Activated CD4-positive, alpha-beta memory T cell treated with anti-CD3 and anti-CD28 coated beads for 36 hours (primary cell): ENCODE results near the gene ADPRS. TPM values are rescaled to one million over a fixed set of nuclear protein-coding genes. Genes with fewer than 3 reads are reported as not detected.

Source experiments
- CTCF ChIA-PET: fragments of 350-600 bp; sonication (Branson Sonifier 250); formaldehyde crosslinking; loops from one replicate; lab custom pipeline; 2021; ENCODE audit warnings: antibody characterized with exemption, inconsistent platforms; lab: Charles Lee
- POLR2A ChIA-PET: fragments of 350-600 bp; sonication (Branson Sonifier 250); formaldehyde crosslinking; loops from one replicate; lab custom pipeline; 2021; ENCODE audit warnings: antibody characterized with exemption; lab: Charles Lee
- DNase-seq: peaks from one replicate; pipeline ENCODE4 v3.0.0-alpha.2; 2020
- H3K27ac Mint-ChIP-seq: one replicate; pipeline ENCODE4 v1.8.0; 2021; ENCODE audit warnings: mixed read lengths
- H3K27me3 Mint-ChIP-seq: one replicate; pipeline ENCODE4 v1.8.0; 2021; ENCODE audit warnings: mixed read lengths
- H3K36me3 Mint-ChIP-seq: one replicate; pipeline ENCODE4 v1.8.0; 2021; ENCODE audit warnings: mixed read lengths
- H3K4me1 Mint-ChIP-seq: one replicate; pipeline ENCODE4 v1.8.0; 2021; ENCODE audit warnings: low read depth, mixed read lengths
- H3K4me3 Mint-ChIP-seq: one replicate; pipeline ENCODE4 v1.8.0; 2021; ENCODE audit warnings: mild to moderate bottlenecking, mixed read lengths
- H3K9me3 Mint-ChIP-seq: one replicate; pipeline ENCODE4 v1.8.0; 2021; ENCODE audit warnings: mixed read lengths
- intact Hi-C: fragments of 100-400 bp; cut with micrococcal nuclease; formaldehyde crosslinking; loops from one replicate; pipeline ENCODE4 v1.15.1; 2023
- total RNA-seq, 2 experiments: library from RNA; stranded (reverse); gene quantifications; one replicate each; pipeline ENCODE4 v1.2.3, GENCODE V29; 2021

Gene ADPRS
- total RNA-seq, 2 experiments from 2014 or later: 33.3 TPM

GRCh38 chr1:36098650-36099365 is 10.1 kb downstream of the ADPRS start:
- no peak overlapping the region for H3K4me3 Mint-ChIP-seq
- H3K36me3 Mint-ChIP-seq: no peaks in the 10 kb centered on the region
- H3K27ac Mint-ChIP-seq: no peak overlapping the region
- DNase-seq: no peak
- no peaks in the 10 kb centered on the region for H3K27me3 Mint-ChIP-seq
- ChIA-PET CTCF (interaction anchor here (0.6 to 1.1 kb wide), 3 partner anchors 89 to 271 kb away, joined by 3 to 5 read pairs (median 3); no protein-coding TSS in a partner anchor), POLR2A (no interaction called here)
- intact Hi-C loops: loop anchor here (1.0 to 5.0 kb wide), 5 partner anchors 35 to 323 kb away; partner anchors contain the start of gene TRAPPC3
- H3K9me3 Mint-ChIP-seq: no peaks in the 10 kb centered on the region
- no peaks in the 10 kb centered on the region for H3K4me1 Mint-ChIP-seq

- ChIA-PET POLR2A (interaction anchor here (0.8 kb wide), 1 partner anchor 49 kb away, joined by 3 read pairs; the partner anchor contains the start of gene TRAPPC3), CTCF (interaction anchor here (0.6 to 6.4 kb wide), 13 partner anchors 9 to 320 kb away, joined by 3 to 52 read pairs (median 4); partner anchors contain the start of gene TRAPPC3)
- Mint-ChIP-seq H3K27ac (no peak overlapping the region), H3K27me3 (no peaks in the 10 kb centered on the region), H3K4me3 (no peak overlapping the region), H3K4me1 (no peaks in the 10 kb centered on the region), H3K9me3 (no peaks in the 10 kb centered on the region), H3K36me3 (no peaks in the 10 kb centered on the region)
- DNase-seq: peak; percentile 84
- intact Hi-C loops: loop anchor here (1.0 to 5.0 kb wide), 5 partner anchors 34 to 322 kb away; partner anchors contain the start of gene TRAPPC3
Observed at GRCh38 chr1:36099681-36100341, 11.1 kb downstream of the ADPRS start.

GRCh38 chr1:36100376-36100775 is 11.7 kb downstream of the ADPRS start:
- CTCF ChIA-PET: interaction anchor here (0.6 to 6.4 kb wide), 13 partner anchors 10 to 320 kb away, joined by 3 to 52 read pairs (median 4); partner anchors contain the start of gene TRAPPC3
- no peaks in the 10 kb centered on the region for H3K4me1 Mint-ChIP-seq
- intact Hi-C loops: no loop called here
- H3K27me3 Mint-ChIP-seq: no peaks in the 10 kb centered on the region
- no peaks in the 10 kb centered on the region for H3K36me3 Mint-ChIP-seq
- no peaks in the 10 kb centered on the region for H3K9me3 Mint-ChIP-seq
- POLR2A ChIA-PET: interaction anchor here (0.8 kb wide), 1 partner anchor 49 kb away, joined by 3 read pairs; the partner anchor contains the start of gene TRAPPC3
- no peak overlapping the region for H3K4me3 Mint-ChIP-seq
- H3K27ac Mint-ChIP-seq: no peak overlapping the region
- DNase-seq: no peak

- no peak overlapping the region for H3K27ac Mint-ChIP-seq
- no peak for DNase-seq
- ChIA-PET POLR2A (no interaction called here), CTCF (interaction anchor here (1.9 to 6.4 kb wide), 3 partner anchors 33 to 185 kb away, joined by 11 to 52 read pairs (median 15); no protein-coding TSS in a partner anchor)
- no peaks in the 10 kb centered on the region for H3K9me3 Mint-ChIP-seq
- no peaks in the 10 kb centered on the region for H3K4me1 Mint-ChIP-seq
- intact Hi-C loops: no loop called here
- no peaks in the 10 kb centered on the region for H3K36me3 Mint-ChIP-seq
- no peaks in the 10 kb centered on the region for H3K27me3 Mint-ChIP-seq
- H3K4me3 Mint-ChIP-seq: no peak overlapping the region
Observed at GRCh38 chr1:36101546-36101945, 12.9 kb downstream of the ADPRS start.

DNA sequence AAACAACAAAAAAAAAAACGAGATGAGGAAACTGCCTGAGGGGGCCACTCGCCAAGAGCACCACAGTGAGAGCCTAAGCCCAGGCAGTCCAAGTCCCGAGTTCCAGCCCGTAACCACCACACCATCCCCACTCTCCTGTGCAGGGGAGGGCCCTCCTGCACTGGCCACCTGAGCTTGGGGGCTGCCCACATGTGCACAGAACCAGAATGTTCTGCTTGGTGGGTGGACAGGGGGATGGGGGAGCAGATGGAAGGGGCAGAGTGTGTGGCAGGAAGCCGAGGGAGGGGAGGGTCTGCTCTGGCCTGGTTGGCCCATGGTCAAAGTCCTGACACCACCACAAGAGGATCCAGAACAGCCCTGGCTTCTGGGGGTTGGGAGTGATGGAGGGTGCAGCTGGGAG is 17.6 kb downstream of the ADPRS start:
- intact Hi-C loops: no loop called here
- ChIA-PET CTCF (interaction anchor here (1.0 to 1.5 kb wide), 3 partner anchors 27 to 82 kb away, joined by 4 to 5 read pairs (median 4); no protein-coding TSS in a partner anchor), POLR2A (no interaction called here)
- no peak overlapping the region for H3K4me3 Mint-ChIP-seq
- no peaks in the 10 kb centered on the region for H3K36me3 Mint-ChIP-seq
- H3K27ac Mint-ChIP-seq: no peak overlapping the region
- no peak for DNase-seq
- H3K4me1 Mint-ChIP-seq: peaks cover 16% of the 10 kb centered on the region
- H3K9me3 Mint-ChIP-seq: no peaks in the 10 kb centered on the region
- no peaks in the 10 kb centered on the region for H3K27me3 Mint-ChIP-seq

GRCh38 chr1:36107394-36107793 is 18.7 kb downstream of the ADPRS start:
- ChIA-PET CTCF (interaction anchor here (0.6 to 1.5 kb wide), 3 partner anchors 26 to 81 kb away, joined by 3 to 5 read pairs (median 4); no protein-coding TSS in a partner anchor), POLR2A (no interaction called here)
- no peak for DNase-seq
- Mint-ChIP-seq H3K4me3 (no peak overlapping the region), H3K9me3 (no peaks in the 10 kb centered on the region), H3K27ac (no peak overlapping the region), H3K4me1 (peaks cover 17% of the 10 kb centered on the region), H3K27me3 (no peaks in the 10 kb centered on the region), H3K36me3 (no peaks in the 10 kb centered on the region)
- intact Hi-C loops: no loop called here

- intact Hi-C loops: no loop called here
- H3K4me3 Mint-ChIP-seq: no peak overlapping the region
- H3K27ac Mint-ChIP-seq: no peak overlapping the region
- ChIA-PET CTCF (interaction anchor here (0.7 to 1.7 kb wide), 3 partner anchors 27 to 177 kb away, joined by 3 to 4 read pairs (median 4); no protein-coding TSS in a partner anchor), POLR2A (no interaction called here)
- no peaks in the 10 kb centered on the region for H3K27me3 Mint-ChIP-seq
- H3K36me3 Mint-ChIP-seq: no peaks in the 10 kb centered on the region
- no peaks in the 10 kb centered on the region for H3K9me3 Mint-ChIP-seq
- DNase-seq: no peak
- H3K4me1 Mint-ChIP-seq: peaks cover 17% of the 10 kb centered on the region
Observed at GRCh38 chr1:36108314-36108713, 19.6 kb downstream of the ADPRS start.

GRCh38 chr1:36109041-36109679 is 20.5 kb downstream of the ADPRS start:
- no peak overlapping the region for H3K4me3 Mint-ChIP-seq
- no peak overlapping the region for H3K27ac Mint-ChIP-seq
- peak; percentile 62 for DNase-seq
- H3K27me3 Mint-ChIP-seq: no peaks in the 10 kb centered on the region
- H3K36me3 Mint-ChIP-seq: no peaks in the 10 kb centered on the region
- ChIA-PET CTCF (interaction anchor here (0.6 to 1.7 kb wide), 4 partner anchors 24 to 176 kb away, joined by 3 to 4 read pairs (median 3); no protein-coding TSS in a partner anchor), POLR2A (no interaction called here)
- peaks cover 17% of the 10 kb centered on the region for H3K4me1 Mint-ChIP-seq
- no peaks in the 10 kb centered on the region for H3K9me3 Mint-ChIP-seq
- intact Hi-C loops: no loop called here

- Mint-ChIP-seq H3K36me3 (no peaks in the 10 kb centered on the region), H3K27me3 (no peaks in the 10 kb centered on the region), H3K27ac (peak overlapping the region; percentile 28), H3K4me1 (peaks cover 17% of the 10 kb centered on the region), H3K9me3 (no peaks in the 10 kb centered on the region), H3K4me3 (no peak overlapping the region)
- ChIA-PET POLR2A (no interaction called here), CTCF (interaction anchor here (1.4 to 1.8 kb wide), 2 partner anchors 11 to 24 kb away, joined by 4 read pairs; no protein-coding TSS in a partner anchor)
- intact Hi-C loops: no loop called here
- no peak for DNase-seq
Observed at GRCh38 chr1:36111151-36111550, 22.5 kb downstream of the ADPRS start.

- Mint-ChIP-seq H3K9me3 (no peaks in the 10 kb centered on the region), H3K4me3 (no peak overlapping the region), H3K27ac (no peak overlapping the region), H3K36me3 (no peaks in the 10 kb centered on the region), H3K4me1 (peaks cover 17% of the 10 kb centered on the region), H3K27me3 (no peaks in the 10 kb centered on the region)
- DNase-seq: no peak
- ChIA-PET POLR2A (no interaction called here), CTCF (no interaction called here)
- intact Hi-C loops: no loop called here
Observed at GRCh38 chr1:36112823-36113222, 24.1 kb downstream of the ADPRS start.

DNA sequence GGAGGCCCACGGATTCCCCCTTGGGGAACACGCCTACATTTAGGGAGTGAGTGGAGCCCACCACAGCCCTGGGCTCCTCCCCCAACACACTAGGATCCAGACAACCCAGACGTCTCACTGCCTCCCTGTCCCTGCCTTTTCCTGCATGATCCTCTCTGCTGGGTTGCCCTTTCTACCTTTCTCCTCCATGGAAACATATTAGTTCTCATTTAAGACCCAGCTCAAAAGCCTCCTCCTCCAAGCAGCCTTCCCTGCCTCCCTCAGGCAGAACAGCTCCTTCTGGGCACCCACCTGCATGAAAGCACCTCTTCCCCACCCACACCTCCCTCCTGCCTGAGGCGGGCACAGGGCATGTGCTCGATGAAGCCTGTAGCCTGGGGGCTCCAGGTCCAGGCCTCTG is 25.7 kb downstream of the ADPRS start:
- no peak for DNase-seq
- H3K27me3 Mint-ChIP-seq: no peaks in the 10 kb centered on the region
- CTCF ChIA-PET: no interaction called here

More for the DNA sequence above, 25.7 kb downstream of the ADPRS start:
- H3K4me3 Mint-ChIP-seq: no peak overlapping the region
- no peaks in the 10 kb centered on the region for H3K36me3 Mint-ChIP-seq
- H3K4me1 Mint-ChIP-seq: peaks cover 8% of the 10 kb centered on the region
- POLR2A ChIA-PET: no interaction called here
- no peaks in the 10 kb centered on the region for H3K9me3 Mint-ChIP-seq
- intact Hi-C loops: no loop called here
- no peak overlapping the region for H3K27ac Mint-ChIP-seq
